ENCODE measurements around the gene GSTO2.

- TF ChIP-seq CTCF (conservative IDR thresholded peaks at IDR 0.05) (no peak), ZFX (IDR thresholded peaks at IDR 0.05) (no peak)
These were observed 28.9 kb upstream of the GSTO2 start for GRCh38 chr10:104240078-104240477.
